IMR-90 (cell line): Measurements from ENCODE around the gene ATP1A4. TPM values are rescaled to one million over a fixed set of nuclear protein-coding genes. Genes with fewer than 3 reads are reported as not detected.

Experiments used
- ATAC-seq: fragments of 200-7000 bp; cut with Tn5 transposase; 2 replicates; pipeline ENCODE4 v1.9.1; 2020; ENCODE audit warnings: low read depth, mild to moderate bottlenecking, moderate library complexity
- BruUV-seq: library from RNA; stranded (reverse); fragments of 400-500 nt; replicated peaks from 2 replicates; lab custom pipeline; 2021; lab: Mats Ljungman, UMichigan
- CTCF ChIA-PET: fragments of 300-600 bp; formaldehyde crosslinking; extraction: SDS; loops from one replicate; lab custom pipeline; 2021; ENCODE audit warnings: antibody characterized with exemption; lab: Yijun Ruan, JAX
- POLR2A ChIA-PET: fragments of 300-600 bp; sonication (Branson Sonifier 250); formaldehyde crosslinking; loops from one replicate; lab custom pipeline; 2022; ENCODE audit warnings: antibody characterized with exemption; ENCODE audit not compliant: unreplicated experiment; lab: Charles Lee
- DNase-seq: peaks from one replicate; pipeline ENCODE4 v3.0.0; 2013
- H2AFZ ChIP-seq: replicated peaks from 2 replicates; pipeline ENCODE3; 2013; ENCODE audit warnings: low read length, mild to moderate bottlenecking; ENCODE audit not compliant: poor library complexity
- H2AK5ac ChIP-seq: 2 replicates; pipeline ENCODE4 v1.6.1; 2013; ENCODE audit warnings: low read depth, low read length, inconsistent platforms
- H2AK9ac ChIP-seq: replicated peaks from 2 replicates; pipeline ENCODE3; 2013; ENCODE audit warnings: mild to moderate bottlenecking, low read depth, low read length, moderate library complexity; ENCODE audit not compliant: poor library complexity
- H2BK120ac ChIP-seq: 2 replicates; pipeline ENCODE4 v1.6.1; 2013; ENCODE audit warnings: low read depth, low read length, inconsistent platforms
- H2BK15ac ChIP-seq: 3 replicates; pipeline ENCODE4 v1.6.1; 2013; ENCODE audit warnings: low read depth, low read length, inconsistent platforms
- H2BK20ac ChIP-seq: 2 replicates; pipeline ENCODE4 v1.6.1; 2013; ENCODE audit warnings: low read depth, mild to moderate bottlenecking, inconsistent platforms, low read length, moderate library complexity
- H2BK5ac ChIP-seq: 2 replicates; pipeline ENCODE4 v1.6.1; 2013; ENCODE audit warnings: mild to moderate bottlenecking, low read depth, low read length, inconsistent platforms; ENCODE audit not compliant: poor library complexity, severe bottlenecking
- H3K14ac ChIP-seq: replicated peaks from 2 replicates; pipeline ENCODE4 v1.6.1; 2013; ENCODE audit warnings: low read depth, low read length, inconsistent platforms
- H3K18ac ChIP-seq: 2 replicates; pipeline ENCODE4 v1.6.1; 2013; ENCODE audit warnings: low read depth, low read length, control low read depth
- H3K23ac ChIP-seq: 2 replicates; pipeline ENCODE4 v1.6.1; 2013; ENCODE audit warnings: low read depth, low read length, inconsistent platforms
- H3K27ac ChIP-seq: 2 replicates; pipeline ENCODE4 v1.5.1; 2013; ENCODE audit warnings: mild to moderate bottlenecking, control low read depth, low read length; ENCODE audit not compliant: insufficient read depth
- H3K27me3 ChIP-seq: 2 replicates; pipeline ENCODE4 v1.6.1; 2013; ENCODE audit warnings: low read length; ENCODE audit not compliant: control insufficient read depth, insufficient read depth
- H3K36me3 ChIP-seq: 2 replicates; pipeline ENCODE4 v1.6.1; 2013; ENCODE audit warnings: low read length, mixed read lengths; ENCODE audit not compliant: control insufficient read depth, insufficient read depth
- H3K4ac ChIP-seq: 2 replicates; pipeline ENCODE4 v1.6.1; 2013; ENCODE audit warnings: low read depth, low read length, inconsistent platforms
- H3K4me1 ChIP-seq: 2 replicates; pipeline ENCODE4 v1.6.1; 2013; ENCODE audit warnings: low read length, mixed read lengths; ENCODE audit not compliant: control insufficient read depth, insufficient read depth
- H3K4me2 ChIP-seq: 2 replicates; pipeline ENCODE4 v1.6.1; 2013; ENCODE audit warnings: low read depth, mild to moderate bottlenecking, control low read depth, low read length, moderate library complexity
- H3K4me3 ChIP-seq: 2 replicates; pipeline ENCODE4 v1.5.1; 2013; ENCODE audit warnings: low read depth, mild to moderate bottlenecking, control low read depth, low read length, moderate library complexity; ENCODE audit not compliant: insufficient read depth
- H3K56ac ChIP-seq: 2 replicates; pipeline ENCODE4 v1.6.1; 2013; ENCODE audit warnings: low read length, inconsistent platforms; ENCODE audit not compliant: insufficient read depth; ENCODE audit errors: extremely low read depth
- H3K79me1 ChIP-seq, 2 experiments: 2 replicates each; pipeline ENCODE4 v1.6.1; 2013; ENCODE audit warnings: low read length in 2 of 2, inconsistent platforms in 1 of 2, low read depth in 1 of 2
- H3K9ac ChIP-seq: 2 replicates; pipeline ENCODE4 v1.6.1; 2013; ENCODE audit warnings: low read depth, low read length, control low read depth
- H3K9me1 ChIP-seq: 2 replicates; pipeline ENCODE4 v1.6.1; 2013; ENCODE audit warnings: low read length, inconsistent platforms; ENCODE audit not compliant: insufficient read depth
- H3K9me3 ChIP-seq: 2 replicates; pipeline ENCODE4 v1.6.1; 2013; ENCODE audit warnings: low read length; ENCODE audit not compliant: control insufficient read depth, insufficient read depth
- H4K20me1 ChIP-seq: 2 replicates; pipeline ENCODE4 v1.6.1; 2013; ENCODE audit warnings: low read length, inconsistent platforms; ENCODE audit not compliant: insufficient read depth
- H4K5ac ChIP-seq: 2 replicates; pipeline ENCODE4 v1.6.1; 2013; ENCODE audit warnings: mild to moderate bottlenecking, low read depth, low read length, control low read depth
- H4K8ac ChIP-seq, 2 experiments: 2 replicates each; pipeline ENCODE4 v1.6.1; 2013; ENCODE audit warnings: low read depth in 2 of 2, low read length in 2 of 2, control low read depth in 1 of 2, inconsistent platforms in 1 of 2
- H4K91ac ChIP-seq: 2 replicates; pipeline ENCODE4 v1.6.1; 2013; ENCODE audit warnings: low read depth, low read length, inconsistent platforms; ENCODE audit not compliant: insufficient read depth
- NFE2L2 ChIP-seq: fragments of 150-350 bp; IDR thresholded peaks from 2 replicates; pipeline ENCODE4 v1.6.1; 2016; ENCODE audit warnings: low read depth, mild to moderate bottlenecking, low read length
- RAD21 ChIP-seq: IDR thresholded peaks from 2 replicates; pipeline ENCODE4 v1.6.1; 2012; ENCODE audit warnings: low read length, improper control_type of control experiment
- WGBS, 2 experiments: methylation state at CpG; one replicate each; pipeline versions ENCODE4 v1.1.5 to v1.1.7; 2013; ENCODE audit warnings: missing lambda C conversion rate in 2 of 2; ENCODE audit not compliant: insufficient read length in 1 of 2; ENCODE audit errors: extremely low coverage in 2 of 2; 5-methylcytosine and 5-hydroxymethylcytosine counted together
- dilution Hi-C: fragments of 300-500 bp; cut with HindIII; formaldehyde crosslinking; loops from one replicate; pipeline ENCODE4 v1.14.3; 2018; ENCODE audit warnings: low sequenced_read_pairs; ENCODE audit not compliant: unreplicated experiment
- in situ Hi-C: fragments of 300-500 bp; cut with MboI; formaldehyde crosslinking; loops from 3 replicates; pipeline ENCODE4 v1.14.3; 2019; ENCODE audit warnings: low sequenced_read_pairs, inconsistent platforms, mixed read lengths
- intact Hi-C: fragments of 100-400 bp; cut with micrococcal nuclease; formaldehyde crosslinking; loops from 2 replicates; pipeline ENCODE4 v1.10.0; 2022
- polyA plus RNA-seq, 3 experiments: library from polyadenylated mRNA; depleted of rRNA; stranded (reverse); fragments of >200 nt; gene quantifications; 2 replicates each; pipeline ENCODE4 v1.2.3, GENCODE V29; 2012; ENCODE audit warnings: low replicate concordance in 1 of 3
- total RNA-seq: library from RNA; depleted of rRNA; stranded (reverse); fragments of >200 nt; gene quantifications from 2 replicates; pipeline ENCODE4 v1.2.3, GENCODE V29; 2012
- TF ChIP-seq, protein P1 (sequence below): conservative IDR thresholded peaks from 2 replicates; pipeline ENCODE4 v1.5.1; 2012; ENCODE audit warnings: mild to moderate bottlenecking, low read depth, low read length, improper control_type of control experiment

The ATP1A4 gene
- total and polyA plus RNA-seq, 2 of the 4 experiments (the other 2 are of a cell fraction), result not detected

GRCh38 chr1:160163615-160164014, 12.2 kb downstream of the ATP1A4 start:
- Histone ChIP-seq H3K4me1 (no peaks in the 10 kb centered on the region), H2BK15ac (no peak overlapping the region), H4K8ac (no peak overlapping the region), H3K4ac (no peak overlapping the region), H3K18ac (no peak overlapping the region), H2BK5ac (no peak overlapping the region), H4K5ac (no peak overlapping the region), H3K4me3 (no peak overlapping the region), H3K9me3 (no peaks in the 10 kb centered on the region), H3K23ac (no peak overlapping the region), H3K4me2 (no peak overlapping the region), H3K36me3 (no peaks in the 10 kb centered on the region), H2BK120ac (no peak overlapping the region), H3K56ac (no peak overlapping the region), H3K9me1 (no peaks in the 10 kb centered on the region), H2AK5ac (no peak overlapping the region), H3K79me1 (no peaks in the 10 kb centered on the region), H2AK9ac (no peak overlapping the region), H4K91ac (no peak overlapping the region), H2AFZ (no peak overlapping the region), H2BK20ac (no peak overlapping the region), H3K27ac (no peak overlapping the region), H4K20me1 (no peaks in the 10 kb centered on the region), H3K9ac (no peak overlapping the region), H3K27me3 (peaks cover 43% of the 10 kb centered on the region), H3K14ac (no peak overlapping the region)
- no peak for ATAC-seq
- in situ Hi-C loops, result no loop called here
- ChIA-PET CTCF (no interaction called here), POLR2A (no interaction called here)
- no CpG with 5 or more reads among the region's 1 CpG for WGBS, 2 experiments
- no TSS peak for BruUV-seq
- DNase-seq, result no peak
- intact Hi-C loops, result no loop called here
- dilution Hi-C loops, result no loop called here
- peak; percentile 12; the same call in 1 of the 2 replicates for TF ChIP-seq RAD21
- no peak for TF ChIP-seq NFE2L2
- TF ChIP-seq, protein P1, sequence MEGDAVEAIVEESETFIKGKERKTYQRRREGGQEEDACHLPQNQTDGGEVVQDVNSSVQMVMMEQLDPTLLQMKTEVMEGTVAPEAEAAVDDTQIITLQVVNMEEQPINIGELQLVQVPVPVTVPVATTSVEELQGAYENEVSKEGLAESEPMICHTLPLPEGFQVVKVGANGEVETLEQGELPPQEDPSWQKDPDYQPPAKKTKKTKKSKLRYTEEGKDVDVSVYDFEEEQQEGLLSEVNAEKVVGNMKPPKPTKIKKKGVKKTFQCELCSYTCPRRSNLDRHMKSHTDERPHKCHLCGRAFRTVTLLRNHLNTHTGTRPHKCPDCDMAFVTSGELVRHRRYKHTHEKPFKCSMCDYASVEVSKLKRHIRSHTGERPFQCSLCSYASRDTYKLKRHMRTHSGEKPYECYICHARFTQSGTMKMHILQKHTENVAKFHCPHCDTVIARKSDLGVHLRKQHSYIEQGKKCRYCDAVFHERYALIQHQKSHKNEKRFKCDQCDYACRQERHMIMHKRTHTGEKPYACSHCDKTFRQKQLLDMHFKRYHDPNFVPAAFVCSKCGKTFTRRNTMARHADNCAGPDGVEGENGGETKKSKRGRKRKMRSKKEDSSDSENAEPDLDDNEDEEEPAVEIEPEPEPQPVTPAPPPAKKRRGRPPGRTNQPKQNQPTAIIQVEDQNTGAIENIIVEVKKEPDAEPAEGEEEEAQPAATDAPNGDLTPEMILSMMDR, result peak; percentile 14; the same call in 1 of the 2 replicates
